Liver (tissue), 9 donors: ENCODE results near the gene LIMA1. TPM values are rescaled to one million over a fixed set of nuclear protein-coding genes. Genes with fewer than 3 reads are reported as not detected.

Source experiments
- DNase-seq: peaks from one replicate; pipeline ENCODE4 v3.0.0-alpha.2; 2017; ENCODE audit warnings: low spot score
- H3K27ac ChIP-seq, 2 donors: one replicate each; pipeline ENCODE4 v1.7.0; 2013; ENCODE audit warnings: inconsistent platforms in 2 of 2, low read length in 2 of 2, control low read depth in 1 of 2, low read depth in 1 of 2, mild to moderate bottlenecking in 1 of 2
- H3K27me3 ChIP-seq, 4 donors: one replicate each; pipeline versions ENCODE4 v1.6.1 to v1.7.0; 2013; ENCODE audit warnings: low read length in 3 of 4, inconsistent platforms in 1 of 4, mild to moderate bottlenecking in 1 of 4, moderate library complexity in 1 of 4; ENCODE audit not compliant: control insufficient read depth in 4 of 4, insufficient read depth in 4 of 4
- H3K36me3 ChIP-seq, 4 donors: one replicate each; pipeline versions ENCODE4 v1.6.1 to v1.7.0; 2013; ENCODE audit warnings: low read length in 3 of 4, mild to moderate bottlenecking in 3 of 4, low read depth in 1 of 4, moderate library complexity in 1 of 4; ENCODE audit not compliant: control insufficient read depth in 4 of 4, insufficient read depth in 3 of 4
- H3K4me1 ChIP-seq, 4 donors: one replicate each; pipeline versions ENCODE4 v1.6.1 to v1.7.0; 2013; ENCODE audit warnings: low read length in 3 of 4, mild to moderate bottlenecking in 3 of 4, moderate library complexity in 1 of 4; ENCODE audit not compliant: control insufficient read depth in 4 of 4, insufficient read depth in 4 of 4
- H3K4me3 ChIP-seq, 3 donors: one replicate each; pipeline versions ENCODE4 v1.6.1 to v1.7.0; 2013; ENCODE audit warnings: low read length in 3 of 3, control low read depth in 1 of 3, low read depth in 1 of 3, mild to moderate bottlenecking in 1 of 3
- H3K9ac ChIP-seq, 2 donors: one replicate each; pipeline ENCODE4 v1.7.0; 2013; ENCODE audit warnings: low read length in 2 of 2, mild to moderate bottlenecking in 2 of 2, moderate library complexity in 2 of 2, control low read depth in 1 of 2, low read depth in 1 of 2
- H3K9me3 ChIP-seq, 4 donors: one replicate each; pipeline versions ENCODE4 v1.6.1 to v1.7.0; 2013; ENCODE audit warnings: low read length in 3 of 4; ENCODE audit not compliant: control insufficient read depth in 4 of 4
- EGR1 ChIP-seq, 2 donors: IDR thresholded peaks; 2 replicates each; pipeline ENCODE4 v1.6.1; 2016 to 2018; ENCODE audit warnings: antibody characterized with exemption in 2 of 2, low read depth in 2 of 2
- FOXA1 ChIP-seq: IDR thresholded peaks from 2 replicates; pipeline ENCODE4 v1.6.1; 2016; ENCODE audit warnings: antibody characterized with exemption
- FOXA2 ChIP-seq: IDR thresholded peaks from 2 replicates; pipeline ENCODE4 v1.6.1; 2016; ENCODE audit warnings: antibody characterized with exemption
- GABPA ChIP-seq, 2 donors: IDR thresholded peaks in 1 of 2; conservative IDR thresholded peaks in 1 of 2; 2 replicates each; pipeline ENCODE4 v1.6.1; 2016; ENCODE audit warnings: antibody characterized with exemption in 2 of 2, mild to moderate bottlenecking in 1 of 2, moderate library complexity in 1 of 2
- HNF4A ChIP-seq, 2 donors: conservative IDR thresholded peaks; 2 replicates each; pipeline ENCODE4 v1.6.1; 2016; ENCODE audit warnings: antibody characterized with exemption in 2 of 2, mild to moderate bottlenecking in 2 of 2
- HNF4G ChIP-seq: IDR thresholded peaks from 2 replicates; pipeline ENCODE4 v1.6.1; 2016; ENCODE audit warnings: antibody characterized with exemption
- JUND ChIP-seq, 2 donors: IDR thresholded peaks; 2 replicates each; pipeline ENCODE4 v1.6.1; 2016; ENCODE audit warnings: antibody characterized with exemption in 2 of 2
- NR2F2 ChIP-seq: IDR thresholded peaks from 2 replicates; pipeline ENCODE4 v1.6.1; 2016; ENCODE audit warnings: antibody characterized with exemption
- RAD21 ChIP-seq, 2 donors: IDR thresholded peaks; 2 replicates each; pipeline ENCODE4 v1.6.1; 2016; ENCODE audit warnings: antibody characterized with exemption in 2 of 2, mild to moderate bottlenecking in 2 of 2
- RXRA ChIP-seq, 2 donors: IDR thresholded peaks; 2 replicates each; pipeline ENCODE4 v1.6.1; 2017 to 2018; ENCODE audit warnings: antibody characterized with exemption in 2 of 2, mild to moderate bottlenecking in 1 of 2
- SP1 ChIP-seq: IDR thresholded peaks from 2 replicates; pipeline ENCODE4 v1.6.1; 2018; ENCODE audit warnings: antibody characterized with exemption, mild to moderate bottlenecking
- TAF1 ChIP-seq: conservative IDR thresholded peaks from 2 replicates; pipeline ENCODE4 v1.6.1; 2016; ENCODE audit warnings: antibody characterized with exemption, mild to moderate bottlenecking
- YY1 ChIP-seq: IDR thresholded peaks from 2 replicates; pipeline ENCODE4 v1.6.1; 2016; ENCODE audit warnings: antibody characterized with exemption, mild to moderate bottlenecking
- ZBTB33 ChIP-seq: IDR thresholded peaks from 2 replicates; pipeline ENCODE4 v1.6.1; 2016; ENCODE audit warnings: antibody characterized with exemption
- WGBS: extraction: QIAGEN DNeasy Blood & Tissue Kit; methylation state at CpG from one replicate; pipeline ENCODE4 v1.1.7; 2013; 5-methylcytosine and 5-hydroxymethylcytosine counted together
- polyA plus RNA-seq, 2 donors: library from polyadenylated mRNA; stranded (reverse) in 1 of 2; unstranded in 1 of 2; fragments of 200-250 nt in 1 of 2; fragments of >200 nt in 1 of 2; fragmentation: Nextera tagmentation in 1 of 2; extraction: Ambion mirVana in 1 of 2; gene quantifications; one replicate each; pipeline versions ENCODE4 v1.2.1 to v1.2.3, GENCODE V29; 2013 to 2015
- total RNA-seq, 2 donors: library from RNA; depleted of rRNA; stranded (reverse); fragments of >200 nt; gene quantifications; one replicate each; pipeline ENCODE4 v1.2.3, GENCODE V29; 2014
- TF ChIP-seq, protein P1 (sequence below): fragments of 150-350 bp; IDR thresholded peaks from 2 replicates; pipeline ENCODE4 v1.5.1; 2017; ENCODE audit warnings: improper control_type of control experiment, low read depth, low read length; ENCODE audit not compliant: missing input control
- TF ChIP-seq, protein P2 (sequence below): IDR thresholded peaks from 2 replicates; pipeline ENCODE4 v1.6.1; 2016; ENCODE audit warnings: antibody characterized with exemption
- TF ChIP-seq, protein P3 (sequence below): IDR thresholded peaks from 2 replicates; pipeline ENCODE4 v1.6.1; 2016; ENCODE audit warnings: antibody characterized with exemption, mild to moderate bottlenecking
- TF ChIP-seq, protein P4 (sequence below): IDR thresholded peaks from 2 replicates; pipeline ENCODE4 v1.6.1; 2016; ENCODE audit warnings: antibody characterized with exemption
- donor health status: healthy.
- donor health status: healthy.
- donor health status: healthy.
- donor health status: healthy.
- donor health status: healthy.

LIMA1 gene
- total and polyA plus RNA-seq, 4 donors: 8.1 to 17.5 (median 13.5) TPM

GRCh38 chr12:50185970-50186663 is 97.2 kb downstream of the LIMA1 start:
- Histone ChIP-seq H3K4me3 (no peak overlapping the region), H3K4me1 (no peaks in the 10 kb centered on the region), H3K9me3 (no peaks in the 10 kb centered on the region), H3K36me3 (peaks cover 0 to 8% (median 2%) of the 10 kb centered on the region in 4 donors), H3K27ac (no peak overlapping the region), H3K27me3 (no peaks in the 10 kb centered on the region), H3K9ac (no peak overlapping the region)
- no peak for TF ChIP-seq EGR1 (IDR thresholded peaks at IDR 0.05; ENCODE audit: low read depth in 2 of 2)
- no peak for TF ChIP-seq SP1
- no peak for TF ChIP-seq JUND (IDR thresholded peaks at IDR 0.05)
- no peak for TF ChIP-seq RAD21 (IDR thresholded peaks at IDR 0.05)
- no peak for TF ChIP-seq NR2F2
- TF ChIP-seq TAF1: no peak
- no peak for TF ChIP-seq FOXA2
- TF ChIP-seq HNF4G: no peak
- TF ChIP-seq, protein P1, sequence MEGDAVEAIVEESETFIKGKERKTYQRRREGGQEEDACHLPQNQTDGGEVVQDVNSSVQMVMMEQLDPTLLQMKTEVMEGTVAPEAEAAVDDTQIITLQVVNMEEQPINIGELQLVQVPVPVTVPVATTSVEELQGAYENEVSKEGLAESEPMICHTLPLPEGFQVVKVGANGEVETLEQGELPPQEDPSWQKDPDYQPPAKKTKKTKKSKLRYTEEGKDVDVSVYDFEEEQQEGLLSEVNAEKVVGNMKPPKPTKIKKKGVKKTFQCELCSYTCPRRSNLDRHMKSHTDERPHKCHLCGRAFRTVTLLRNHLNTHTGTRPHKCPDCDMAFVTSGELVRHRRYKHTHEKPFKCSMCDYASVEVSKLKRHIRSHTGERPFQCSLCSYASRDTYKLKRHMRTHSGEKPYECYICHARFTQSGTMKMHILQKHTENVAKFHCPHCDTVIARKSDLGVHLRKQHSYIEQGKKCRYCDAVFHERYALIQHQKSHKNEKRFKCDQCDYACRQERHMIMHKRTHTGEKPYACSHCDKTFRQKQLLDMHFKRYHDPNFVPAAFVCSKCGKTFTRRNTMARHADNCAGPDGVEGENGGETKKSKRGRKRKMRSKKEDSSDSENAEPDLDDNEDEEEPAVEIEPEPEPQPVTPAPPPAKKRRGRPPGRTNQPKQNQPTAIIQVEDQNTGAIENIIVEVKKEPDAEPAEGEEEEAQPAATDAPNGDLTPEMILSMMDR: no peak
- TF ChIP-seq RXRA (IDR thresholded peaks at IDR 0.05): no peak
- TF ChIP-seq, protein P2, sequence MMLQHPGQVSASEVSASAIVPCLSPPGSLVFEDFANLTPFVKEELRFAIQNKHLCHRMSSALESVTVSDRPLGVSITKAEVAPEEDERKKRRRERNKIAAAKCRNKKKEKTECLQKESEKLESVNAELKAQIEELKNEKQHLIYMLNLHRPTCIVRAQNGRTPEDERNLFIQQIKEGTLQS: no peak
- TF ChIP-seq HNF4A (conservative IDR thresholded peaks at IDR 0.05): no peak
- no peak for TF ChIP-seq GABPA (IDR thresholded peaks at IDR 0.05 in 1 of 2, conservative IDR thresholded peaks at IDR 0.05 in 1 of 2)
- TF ChIP-seq, protein P3, sequence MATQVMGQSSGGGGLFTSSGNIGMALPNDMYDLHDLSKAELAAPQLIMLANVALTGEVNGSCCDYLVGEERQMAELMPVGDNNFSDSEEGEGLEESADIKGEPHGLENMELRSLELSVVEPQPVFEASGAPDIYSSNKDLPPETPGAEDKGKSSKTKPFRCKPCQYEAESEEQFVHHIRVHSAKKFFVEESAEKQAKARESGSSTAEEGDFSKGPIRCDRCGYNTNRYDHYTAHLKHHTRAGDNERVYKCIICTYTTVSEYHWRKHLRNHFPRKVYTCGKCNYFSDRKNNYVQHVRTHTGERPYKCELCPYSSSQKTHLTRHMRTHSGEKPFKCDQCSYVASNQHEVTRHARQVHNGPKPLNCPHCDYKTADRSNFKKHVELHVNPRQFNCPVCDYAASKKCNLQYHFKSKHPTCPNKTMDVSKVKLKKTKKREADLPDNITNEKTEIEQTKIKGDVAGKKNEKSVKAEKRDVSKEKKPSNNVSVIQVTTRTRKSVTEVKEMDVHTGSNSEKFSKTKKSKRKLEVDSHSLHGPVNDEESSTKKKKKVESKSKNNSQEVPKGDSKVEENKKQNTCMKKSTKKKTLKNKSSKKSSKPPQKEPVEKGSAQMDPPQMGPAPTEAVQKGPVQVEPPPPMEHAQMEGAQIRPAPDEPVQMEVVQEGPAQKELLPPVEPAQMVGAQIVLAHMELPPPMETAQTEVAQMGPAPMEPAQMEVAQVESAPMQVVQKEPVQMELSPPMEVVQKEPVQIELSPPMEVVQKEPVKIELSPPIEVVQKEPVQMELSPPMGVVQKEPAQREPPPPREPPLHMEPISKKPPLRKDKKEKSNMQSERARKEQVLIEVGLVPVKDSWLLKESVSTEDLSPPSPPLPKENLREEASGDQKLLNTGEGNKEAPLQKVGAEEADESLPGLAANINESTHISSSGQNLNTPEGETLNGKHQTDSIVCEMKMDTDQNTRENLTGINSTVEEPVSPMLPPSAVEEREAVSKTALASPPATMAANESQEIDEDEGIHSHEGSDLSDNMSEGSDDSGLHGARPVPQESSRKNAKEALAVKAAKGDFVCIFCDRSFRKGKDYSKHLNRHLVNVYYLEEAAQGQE: no peak
- TF ChIP-seq FOXA1: no peak
- TF ChIP-seq, protein P4, sequence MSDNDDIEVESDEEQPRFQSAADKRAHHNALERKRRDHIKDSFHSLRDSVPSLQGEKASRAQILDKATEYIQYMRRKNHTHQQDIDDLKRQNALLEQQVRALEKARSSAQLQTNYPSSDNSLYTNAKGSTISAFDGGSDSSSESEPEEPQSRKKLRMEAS: no peak
- TF ChIP-seq ZBTB33: no peak
- TF ChIP-seq YY1: no peak
- no peak for DNase-seq
- WGBS: 87% methylated on average over 6 of the region's 6 CpGs
